Ishikawa (cell line): ENCODE data around the gene ARHGEF17.

ENCODE experiments used
- CEBPB ChIP-seq: IDR thresholded peaks from 2 replicates; pipeline ENCODE4 v1.6.1; 2012
- CREB1 ChIP-seq: IDR thresholded peaks from 2 replicates; pipeline ENCODE4 v1.6.1; 2012; ENCODE audit warnings: low read depth
- EGR1 ChIP-seq: IDR thresholded peaks from 2 replicates; pipeline ENCODE4 v1.6.1; 2012
- EP300 ChIP-seq: IDR thresholded peaks from 2 replicates; pipeline ENCODE4 v1.6.1; 2012; ENCODE audit warnings: borderline replicate concordance
- FOXM1 ChIP-seq: IDR thresholded peaks from 2 replicates; pipeline ENCODE4 v1.6.1; 2012; ENCODE audit warnings: low read depth, borderline replicate concordance
- NFIC ChIP-seq: IDR thresholded peaks from 2 replicates; pipeline ENCODE4 v1.6.1; 2012
- RAD21 ChIP-seq: IDR thresholded peaks from 2 replicates; pipeline ENCODE4 v1.6.1; 2012; ENCODE audit warnings: low read depth
- TAF1 ChIP-seq: IDR thresholded peaks from 2 replicates; pipeline ENCODE4 v1.6.1; 2012; ENCODE audit warnings: low read depth, mild to moderate bottlenecking
- TCF12 ChIP-seq: IDR thresholded peaks from 2 replicates; pipeline ENCODE4 v1.6.1; 2012; ENCODE audit warnings: low read depth
- TEAD4 ChIP-seq: IDR thresholded peaks from 2 replicates; pipeline ENCODE4 v1.6.1; 2012
- YY1 ChIP-seq: IDR thresholded peaks from 2 replicates; pipeline ENCODE4 v1.6.1; 2012; ENCODE audit warnings: low read depth
- ZBTB7A ChIP-seq: IDR thresholded peaks from 2 replicates; pipeline ENCODE4 v1.6.1; 2012; ENCODE audit warnings: low read depth
- TF ChIP-seq, protein P1 (sequence below): IDR thresholded peaks from 2 replicates; pipeline ENCODE4 v1.6.1; 2012; ENCODE audit warnings: low read depth, mild to moderate bottlenecking
- TF ChIP-seq, protein P2 (sequence below): IDR thresholded peaks from 2 replicates; pipeline ENCODE4 v1.6.1; 2012
- TF ChIP-seq, protein P3 (sequence below): IDR thresholded peaks from 2 replicates; pipeline ENCODE4 v1.6.1; 2012

ARHGEF17 gene

GRCh38 chr11:73330569-73331093 lies 22.6 kb downstream of the ARHGEF17 start:
- TF ChIP-seq, protein P1, sequence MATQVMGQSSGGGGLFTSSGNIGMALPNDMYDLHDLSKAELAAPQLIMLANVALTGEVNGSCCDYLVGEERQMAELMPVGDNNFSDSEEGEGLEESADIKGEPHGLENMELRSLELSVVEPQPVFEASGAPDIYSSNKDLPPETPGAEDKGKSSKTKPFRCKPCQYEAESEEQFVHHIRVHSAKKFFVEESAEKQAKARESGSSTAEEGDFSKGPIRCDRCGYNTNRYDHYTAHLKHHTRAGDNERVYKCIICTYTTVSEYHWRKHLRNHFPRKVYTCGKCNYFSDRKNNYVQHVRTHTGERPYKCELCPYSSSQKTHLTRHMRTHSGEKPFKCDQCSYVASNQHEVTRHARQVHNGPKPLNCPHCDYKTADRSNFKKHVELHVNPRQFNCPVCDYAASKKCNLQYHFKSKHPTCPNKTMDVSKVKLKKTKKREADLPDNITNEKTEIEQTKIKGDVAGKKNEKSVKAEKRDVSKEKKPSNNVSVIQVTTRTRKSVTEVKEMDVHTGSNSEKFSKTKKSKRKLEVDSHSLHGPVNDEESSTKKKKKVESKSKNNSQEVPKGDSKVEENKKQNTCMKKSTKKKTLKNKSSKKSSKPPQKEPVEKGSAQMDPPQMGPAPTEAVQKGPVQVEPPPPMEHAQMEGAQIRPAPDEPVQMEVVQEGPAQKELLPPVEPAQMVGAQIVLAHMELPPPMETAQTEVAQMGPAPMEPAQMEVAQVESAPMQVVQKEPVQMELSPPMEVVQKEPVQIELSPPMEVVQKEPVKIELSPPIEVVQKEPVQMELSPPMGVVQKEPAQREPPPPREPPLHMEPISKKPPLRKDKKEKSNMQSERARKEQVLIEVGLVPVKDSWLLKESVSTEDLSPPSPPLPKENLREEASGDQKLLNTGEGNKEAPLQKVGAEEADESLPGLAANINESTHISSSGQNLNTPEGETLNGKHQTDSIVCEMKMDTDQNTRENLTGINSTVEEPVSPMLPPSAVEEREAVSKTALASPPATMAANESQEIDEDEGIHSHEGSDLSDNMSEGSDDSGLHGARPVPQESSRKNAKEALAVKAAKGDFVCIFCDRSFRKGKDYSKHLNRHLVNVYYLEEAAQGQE = no peak
- TF ChIP-seq ZBTB7A (no peak), RAD21 (peak; percentile 44; the same call in 1 of the 2 replicates), TEAD4 (no peak), YY1 (no peak), TCF12 (no peak), CEBPB (no peak), TAF1 (no peak), EGR1 (0 out of 2 replicates have a peak, but pooled peaks have one; percentile 15), EP300 (no peak), NFIC (no peak), FOXM1 (no peak), CREB1 (no peak)
- TF ChIP-seq, protein P2, sequence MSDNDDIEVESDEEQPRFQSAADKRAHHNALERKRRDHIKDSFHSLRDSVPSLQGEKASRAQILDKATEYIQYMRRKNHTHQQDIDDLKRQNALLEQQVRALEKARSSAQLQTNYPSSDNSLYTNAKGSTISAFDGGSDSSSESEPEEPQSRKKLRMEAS = no peak
- TF ChIP-seq, protein P3, sequence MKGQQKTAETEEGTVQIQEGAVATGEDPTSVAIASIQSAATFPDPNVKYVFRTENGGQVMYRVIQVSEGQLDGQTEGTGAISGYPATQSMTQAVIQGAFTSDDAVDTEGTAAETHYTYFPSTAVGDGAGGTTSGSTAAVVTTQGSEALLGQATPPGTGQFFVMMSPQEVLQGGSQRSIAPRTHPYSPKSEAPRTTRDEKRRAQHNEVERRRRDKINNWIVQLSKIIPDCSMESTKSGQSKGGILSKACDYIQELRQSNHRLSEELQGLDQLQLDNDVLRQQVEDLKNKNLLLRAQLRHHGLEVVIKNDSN = no peak

DNA sequence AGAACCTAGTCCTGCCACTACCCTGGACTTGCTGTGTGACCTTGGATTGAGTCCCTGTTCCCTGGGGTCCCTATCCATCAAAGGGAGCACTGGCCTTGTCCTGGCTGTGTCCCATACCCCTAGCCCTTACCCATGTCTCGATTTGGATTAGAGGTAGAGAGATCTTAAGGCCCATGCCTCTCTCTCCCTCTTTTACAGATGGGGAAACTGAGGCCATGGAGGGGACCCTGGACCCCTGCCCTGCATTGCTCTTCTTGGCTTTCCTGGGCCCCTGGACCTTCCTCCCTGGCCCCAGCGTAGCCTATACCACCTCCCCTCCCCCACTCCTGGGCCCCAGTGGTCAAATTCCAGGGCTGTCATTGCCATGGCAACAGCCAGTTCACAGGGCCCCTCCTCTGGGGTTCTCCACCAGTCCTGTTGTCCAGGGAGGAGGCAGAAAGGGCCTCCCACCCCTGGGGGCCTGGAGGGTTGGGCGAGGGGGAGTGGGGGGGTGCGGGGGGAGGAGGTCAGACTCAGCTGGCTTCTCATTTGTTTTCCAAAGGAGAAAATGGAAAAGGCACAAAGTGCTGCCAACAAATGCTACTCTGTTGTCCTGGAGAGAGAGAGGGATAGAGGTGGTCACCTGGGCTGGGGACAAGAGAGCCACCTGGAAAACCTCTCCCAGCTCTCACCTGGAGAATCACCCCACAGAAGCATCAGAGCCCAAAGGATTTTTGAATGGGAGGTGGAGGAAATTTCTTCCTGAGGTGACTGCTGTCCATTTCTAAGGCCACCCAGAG lies 23.3 kb downstream of the ARHGEF17 start:
- TF ChIP-seq TEAD4 (peak; percentile 84), RAD21 (no peak), TCF12 (no peak)

DNA sequence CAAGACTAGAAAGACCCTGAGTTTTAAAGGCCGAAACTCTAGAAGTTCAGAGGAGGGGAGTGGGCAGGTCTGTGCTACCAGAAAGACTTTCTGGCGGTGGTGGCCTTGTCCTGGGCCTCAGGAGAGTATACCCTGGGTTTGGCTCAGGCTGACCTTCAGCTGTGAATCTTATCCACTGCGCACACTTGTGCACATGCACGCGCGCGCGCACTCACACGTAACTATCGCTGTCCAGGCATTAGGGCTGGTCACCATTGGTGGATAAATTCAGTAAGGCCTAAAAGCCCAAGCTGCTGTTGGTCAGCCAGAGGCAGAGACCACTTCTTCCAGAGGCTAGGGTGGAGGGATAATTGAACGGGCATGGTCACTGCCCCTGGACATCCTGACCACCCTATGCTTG lies 25.1 kb downstream of the ARHGEF17 start:
- no peak for TF ChIP-seq CREB1
- TF ChIP-seq, protein P3 = no peak
- no peak for TF ChIP-seq TEAD4
- TF ChIP-seq, protein P2 = no peak
- no peak for TF ChIP-seq NFIC
- TF ChIP-seq, protein P1 = no peak
- no peak for TF ChIP-seq TCF12
- TF ChIP-seq RAD21 = no peak
- TF ChIP-seq ZBTB7A = no peak
- TF ChIP-seq EP300 = no peak
- TF ChIP-seq CEBPB = no peak

- TF ChIP-seq CEBPB (no peak), TEAD4 (no peak), FOXM1 (no peak), YY1 (no peak), CREB1 (no peak), ZBTB7A (no peak)
- TF ChIP-seq, protein P3 = no peak
Observed at GRCh38 chr11:73333640-73334383, 25.7 kb downstream of the ARHGEF17 start.
